ENCODE data around the gene RFX1.

DNA sequence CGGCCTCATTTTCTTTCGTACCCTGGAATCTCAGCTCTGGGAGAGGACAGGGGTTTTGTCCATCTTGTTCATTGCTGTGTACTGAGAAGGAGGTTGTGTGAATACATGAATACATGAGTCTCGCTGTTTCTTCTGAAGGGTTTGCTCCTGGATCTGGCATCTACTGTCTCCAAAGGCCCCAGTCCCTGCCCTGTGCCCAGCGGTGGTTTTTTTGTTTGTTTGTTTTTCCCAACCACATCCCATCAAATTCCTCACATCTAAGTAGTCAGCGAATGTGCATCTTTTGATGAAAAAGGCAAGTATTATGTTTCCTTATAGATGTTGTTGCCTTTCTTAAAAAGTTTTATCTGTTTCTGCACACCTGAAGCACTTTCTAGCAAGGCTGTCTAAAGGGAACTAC lies 41.3 kb downstream of the RFX1 start:
- TF ChIP-seq POLR2AphosphoS5 (IDR thresholded peaks at IDR 0.05), result no peak
- TF ChIP-seq, protein P1, sequence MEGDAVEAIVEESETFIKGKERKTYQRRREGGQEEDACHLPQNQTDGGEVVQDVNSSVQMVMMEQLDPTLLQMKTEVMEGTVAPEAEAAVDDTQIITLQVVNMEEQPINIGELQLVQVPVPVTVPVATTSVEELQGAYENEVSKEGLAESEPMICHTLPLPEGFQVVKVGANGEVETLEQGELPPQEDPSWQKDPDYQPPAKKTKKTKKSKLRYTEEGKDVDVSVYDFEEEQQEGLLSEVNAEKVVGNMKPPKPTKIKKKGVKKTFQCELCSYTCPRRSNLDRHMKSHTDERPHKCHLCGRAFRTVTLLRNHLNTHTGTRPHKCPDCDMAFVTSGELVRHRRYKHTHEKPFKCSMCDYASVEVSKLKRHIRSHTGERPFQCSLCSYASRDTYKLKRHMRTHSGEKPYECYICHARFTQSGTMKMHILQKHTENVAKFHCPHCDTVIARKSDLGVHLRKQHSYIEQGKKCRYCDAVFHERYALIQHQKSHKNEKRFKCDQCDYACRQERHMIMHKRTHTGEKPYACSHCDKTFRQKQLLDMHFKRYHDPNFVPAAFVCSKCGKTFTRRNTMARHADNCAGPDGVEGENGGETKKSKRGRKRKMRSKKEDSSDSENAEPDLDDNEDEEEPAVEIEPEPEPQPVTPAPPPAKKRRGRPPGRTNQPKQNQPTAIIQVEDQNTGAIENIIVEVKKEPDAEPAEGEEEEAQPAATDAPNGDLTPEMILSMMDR (IDR thresholded peaks at IDR 0.05), result no peak
- TF ChIP-seq POLR2A (IDR thresholded peaks at IDR 0.05; ENCODE audit: low read depth), result no peak

Measured in esophagus muscularis mucosa (tissue), 3 donors.